ENCODE results near the gene COBLL1.

Gene COBLL1

GRCh38 chr2:164706522-164706921 is 135.1 kb downstream of the COBLL1 start:
- H3K9me3 ChIP-seq (ENCODE audit: insufficient read depth, low read depth, low read length) = no peaks in the 10 kb centered on the region
- H3K36me3 ChIP-seq (ENCODE audit: insufficient read depth, low read length) = no peaks in the 10 kb centered on the region
- no peaks in the 10 kb centered on the region for H3K27me3 ChIP-seq (ENCODE audit: insufficient read depth, low read length)
- no peak overlapping the region for H3K4me3 ChIP-seq (ENCODE audit: low read length)
- H3K27ac ChIP-seq (ENCODE audit: low read depth, low read length) = no peak overlapping the region
- H3K9ac ChIP-seq (ENCODE audit: low read depth, low read length) = no peak overlapping the region
- H3K4me1 ChIP-seq (ENCODE audit: insufficient read depth, low read length) = no peaks in the 10 kb centered on the region

GRCh38 chr2:164705412-164706167 is 136.0 kb downstream of the COBLL1 start:
- H3K9me3 ChIP-seq (ENCODE audit: insufficient read depth, low read depth, low read length) = no peaks in the 10 kb centered on the region
- H3K4me3 ChIP-seq (ENCODE audit: low read length) = no peak overlapping the region
- no peaks in the 10 kb centered on the region for H3K27me3 ChIP-seq (ENCODE audit: insufficient read depth, low read length)
- H3K9ac ChIP-seq (ENCODE audit: low read depth, low read length) = no peak overlapping the region
- H3K27ac ChIP-seq (ENCODE audit: low read depth, low read length) = no peak overlapping the region
- 96% methylated on average over 12 of the region's 12 CpGs for WGBS
- no peaks in the 10 kb centered on the region for H3K36me3 ChIP-seq (ENCODE audit: insufficient read depth, low read length)
- no peaks in the 10 kb centered on the region for H3K4me1 ChIP-seq (ENCODE audit: insufficient read depth, low read length)

- no peaks in the 10 kb centered on the region for H3K36me3 ChIP-seq (ENCODE audit: insufficient read depth, low read length)
- no peaks in the 10 kb centered on the region for H3K27me3 ChIP-seq (ENCODE audit: insufficient read depth, low read length)
- no peak overlapping the region for H3K4me3 ChIP-seq (ENCODE audit: low read length)
- H3K4me1 ChIP-seq (ENCODE audit: insufficient read depth, low read length) = no peaks in the 10 kb centered on the region
- 100% methylated on average over 2 of the region's 3 CpGs for WGBS
- no peak overlapping the region for H3K9ac ChIP-seq (ENCODE audit: low read depth, low read length)
- H3K27ac ChIP-seq (ENCODE audit: low read depth, low read length) = no peak overlapping the region
- H3K9me3 ChIP-seq (ENCODE audit: insufficient read depth, low read depth, low read length) = no peaks in the 10 kb centered on the region
These were observed 137.5 kb downstream of the COBLL1 start for GRCh38 chr2:164703915-164704706.

- H3K4me1 ChIP-seq (ENCODE audit: insufficient read depth, low read length) = no peaks in the 10 kb centered on the region
- H3K4me3 ChIP-seq (ENCODE audit: low read length) = no peak overlapping the region
- no peaks in the 10 kb centered on the region for H3K27me3 ChIP-seq (ENCODE audit: insufficient read depth, low read length)
- no peak overlapping the region for H3K27ac ChIP-seq (ENCODE audit: low read depth, low read length)
- no peak overlapping the region for H3K9ac ChIP-seq (ENCODE audit: low read depth, low read length)
- no peaks in the 10 kb centered on the region for H3K9me3 ChIP-seq (ENCODE audit: insufficient read depth, low read depth, low read length)
- no CpG with 5 or more reads among the region's 1 CpG for WGBS
- no peaks in the 10 kb centered on the region for H3K36me3 ChIP-seq (ENCODE audit: insufficient read depth, low read length)
These were observed 140.1 kb downstream of the COBLL1 start for GRCh38 chr2:164701565-164701964.

- Histone ChIP-seq H3K9ac (ENCODE audit: low read depth, low read length) (no peak overlapping the region), H3K36me3 (ENCODE audit: insufficient read depth, low read length) (no peaks in the 10 kb centered on the region), H3K27ac (ENCODE audit: low read depth, low read length) (no peak overlapping the region), H3K9me3 (ENCODE audit: insufficient read depth, low read depth, low read length) (no peaks in the 10 kb centered on the region), H3K27me3 (ENCODE audit: insufficient read depth, low read length) (no peaks in the 10 kb centered on the region), H3K4me1 (ENCODE audit: insufficient read depth, low read length) (no peaks in the 10 kb centered on the region), H3K4me3 (ENCODE audit: low read length) (no peak overlapping the region)
- 94% methylated on average over 2 of the region's 2 CpGs for WGBS
These were observed 141.2 kb downstream of the COBLL1 start for GRCh38 chr2:164700390-164700789.

- Histone ChIP-seq H3K27me3 (ENCODE audit: insufficient read depth, low read length) (no peaks in the 10 kb centered on the region), H3K4me1 (ENCODE audit: insufficient read depth, low read length) (no peaks in the 10 kb centered on the region), H3K36me3 (ENCODE audit: insufficient read depth, low read length) (no peaks in the 10 kb centered on the region), H3K27ac (ENCODE audit: low read depth, low read length) (no peak overlapping the region), H3K9ac (ENCODE audit: low read depth, low read length) (no peak overlapping the region), H3K9me3 (ENCODE audit: insufficient read depth, low read depth, low read length) (no peaks in the 10 kb centered on the region), H3K4me3 (ENCODE audit: low read length) (no peak overlapping the region)
- WGBS = 78% methylated on average over 2 of the region's 3 CpGs
These were observed 143.7 kb downstream of the COBLL1 start for GRCh38 chr2:164697688-164698461.

- Histone ChIP-seq H3K36me3 (ENCODE audit: insufficient read depth, low read length) (no peaks in the 10 kb centered on the region), H3K27me3 (ENCODE audit: insufficient read depth, low read length) (no peaks in the 10 kb centered on the region), H3K27ac (ENCODE audit: low read depth, low read length) (no peak overlapping the region), H3K4me3 (ENCODE audit: low read length) (no peak overlapping the region), H3K9me3 (ENCODE audit: insufficient read depth, low read depth, low read length) (no peaks in the 10 kb centered on the region), H3K9ac (ENCODE audit: low read depth, low read length) (no peak overlapping the region), H3K4me1 (ENCODE audit: insufficient read depth, low read length) (no peaks in the 10 kb centered on the region)
- WGBS = 89% methylated on average over 1 of the region's 1 CpG
These were observed 145.0 kb downstream of the COBLL1 start for GRCh38 chr2:164696634-164697033.

GRCh38 chr2:164694275-164694695 is 147.3 kb downstream of the COBLL1 start:
- no peak overlapping the region for H3K27ac ChIP-seq (ENCODE audit: low read depth, low read length)
- H3K4me1 ChIP-seq (ENCODE audit: insufficient read depth, low read length) = no peaks in the 10 kb centered on the region
- H3K4me3 ChIP-seq (ENCODE audit: low read length) = no peak overlapping the region
- no peak overlapping the region for H3K9ac ChIP-seq (ENCODE audit: low read depth, low read length)
- no peaks in the 10 kb centered on the region for H3K27me3 ChIP-seq (ENCODE audit: insufficient read depth, low read length)
- H3K36me3 ChIP-seq (ENCODE audit: insufficient read depth, low read length) = no peaks in the 10 kb centered on the region
- no peaks in the 10 kb centered on the region for H3K9me3 ChIP-seq (ENCODE audit: insufficient read depth, low read depth, low read length)
- WGBS = 86% methylated on average over 6 of the region's 6 CpGs

GRCh38 chr2:164693834-164694233 is 147.8 kb downstream of the COBLL1 start:
- no peaks in the 10 kb centered on the region for H3K27me3 ChIP-seq (ENCODE audit: insufficient read depth, low read length)
- H3K4me3 ChIP-seq (ENCODE audit: low read length) = no peak overlapping the region
- no peaks in the 10 kb centered on the region for H3K36me3 ChIP-seq (ENCODE audit: insufficient read depth, low read length)
- no peaks in the 10 kb centered on the region for H3K9me3 ChIP-seq (ENCODE audit: insufficient read depth, low read depth, low read length)
- H3K27ac ChIP-seq (ENCODE audit: low read depth, low read length) = no peak overlapping the region
- no peaks in the 10 kb centered on the region for H3K4me1 ChIP-seq (ENCODE audit: insufficient read depth, low read length)
- no peak overlapping the region for H3K9ac ChIP-seq (ENCODE audit: low read depth, low read length)

- Histone ChIP-seq H3K4me1 (ENCODE audit: insufficient read depth, low read length) (no peaks in the 10 kb centered on the region), H3K9me3 (ENCODE audit: insufficient read depth, low read depth, low read length) (no peaks in the 10 kb centered on the region), H3K9ac (ENCODE audit: low read depth, low read length) (no peak overlapping the region), H3K4me3 (ENCODE audit: low read length) (no peak overlapping the region), H3K27ac (ENCODE audit: low read depth, low read length) (no peak overlapping the region), H3K36me3 (ENCODE audit: insufficient read depth, low read length) (no peaks in the 10 kb centered on the region), H3K27me3 (ENCODE audit: insufficient read depth, low read length) (no peaks in the 10 kb centered on the region)
These were observed 148.2 kb downstream of the COBLL1 start for GRCh38 chr2:164693390-164693789.

GRCh38 chr2:164692958-164693357 is 148.7 kb downstream of the COBLL1 start:
- no peaks in the 10 kb centered on the region for H3K27me3 ChIP-seq (ENCODE audit: insufficient read depth, low read length)
- no peaks in the 10 kb centered on the region for H3K36me3 ChIP-seq (ENCODE audit: insufficient read depth, low read length)
- H3K4me3 ChIP-seq (ENCODE audit: low read length) = no peak overlapping the region
- H3K9ac ChIP-seq (ENCODE audit: low read depth, low read length) = no peak overlapping the region
- H3K27ac ChIP-seq (ENCODE audit: low read depth, low read length) = no peak overlapping the region
- no peaks in the 10 kb centered on the region for H3K4me1 ChIP-seq (ENCODE audit: insufficient read depth, low read length)
- no peaks in the 10 kb centered on the region for H3K9me3 ChIP-seq (ENCODE audit: insufficient read depth, low read depth, low read length)
- WGBS = 100% methylated on average over 1 of the region's 2 CpGs

Measured in HUES64 (cell line).